Duodenal mucosa (tissue), 2 donors: ENCODE measurements around the gene EPB41L2.

Experiments used
- H3K27ac ChIP-seq: one replicate; pipeline ENCODE4 v1.7.0; 2013; ENCODE audit warnings: low read depth, low read length
- H3K27me3 ChIP-seq, 2 donors: one replicate each; pipeline ENCODE4 v1.7.0; 2013; ENCODE audit warnings: low read length in 2 of 2, control low read depth in 1 of 2; ENCODE audit not compliant: insufficient read depth in 2 of 2, control insufficient read depth in 1 of 2
- H3K36me3 ChIP-seq, 2 donors: one replicate each; pipeline ENCODE4 v1.7.0; 2013; ENCODE audit warnings: low read length in 2 of 2, control low read depth in 1 of 2; ENCODE audit not compliant: insufficient read depth in 2 of 2, control insufficient read depth in 1 of 2
- H3K4me1 ChIP-seq, 2 donors: one replicate each; pipeline ENCODE4 v1.7.0; 2013; ENCODE audit warnings: low read length in 2 of 2, control low read depth in 1 of 2; ENCODE audit not compliant: insufficient read depth in 2 of 2, control insufficient read depth in 1 of 2
- H3K4me3 ChIP-seq, 2 donors: one replicate each; pipeline ENCODE4 v1.7.0; 2013; ENCODE audit warnings: low read length in 2 of 2, low read depth in 1 of 2
- H3K9ac ChIP-seq, 2 donors: one replicate each; pipeline ENCODE4 v1.7.0; 2013; ENCODE audit warnings: low read length in 2 of 2, low read depth in 1 of 2
- H3K9me3 ChIP-seq, 2 donors: one replicate each; pipeline ENCODE4 v1.7.0; 2013; ENCODE audit warnings: low read length in 2 of 2, control low read depth in 1 of 2; ENCODE audit not compliant: control insufficient read depth in 1 of 2

The EPB41L2 gene

GRCh38 chr6:130870179-130870880 lies 192.7 kb downstream of the EPB41L2 start:
- Histone ChIP-seq H3K4me1 (no peaks in the 10 kb centered on the region), H3K36me3 (peaks cover 4 to 14% of the 10 kb centered on the region in 2 donors), H3K4me3 (no peak overlapping the region), H3K9ac (no peak overlapping the region), H3K9me3 (no peaks in the 10 kb centered on the region), H3K27me3 (no peaks in the 10 kb centered on the region), H3K27ac (no peak overlapping the region)

GRCh38 chr6:130869681-130870080 lies 193.4 kb downstream of the EPB41L2 start:
- H3K9ac ChIP-seq = no peak overlapping the region
- H3K4me1 ChIP-seq = no peaks in the 10 kb centered on the region
- no peak overlapping the region for H3K4me3 ChIP-seq
- no peak overlapping the region for H3K27ac ChIP-seq
- H3K27me3 ChIP-seq = no peaks in the 10 kb centered on the region
- H3K9me3 ChIP-seq = no peaks in the 10 kb centered on the region
- peaks cover 6 to 15% of the 10 kb centered on the region in 2 donors for H3K36me3 ChIP-seq

- H3K27ac ChIP-seq = no peak overlapping the region
- no peaks in the 10 kb centered on the region for H3K9me3 ChIP-seq
- H3K4me1 ChIP-seq = no peaks in the 10 kb centered on the region
- no peaks in the 10 kb centered on the region for H3K27me3 ChIP-seq
- peaks cover 6 to 18% of the 10 kb centered on the region in 2 donors for H3K36me3 ChIP-seq
- H3K4me3 ChIP-seq = no peak overlapping the region
- H3K9ac ChIP-seq = no peak overlapping the region
Observed at GRCh38 chr6:130865793-130866192, 197.3 kb downstream of the EPB41L2 start.

GRCh38 chr6:130864344-130864743 lies 198.7 kb downstream of the EPB41L2 start:
- Histone ChIP-seq H3K36me3 (peaks cover 6 to 13% of the 10 kb centered on the region in 2 donors), H3K9me3 (no peaks in the 10 kb centered on the region), H3K4me1 (no peaks in the 10 kb centered on the region), H3K27ac (no peak overlapping the region), H3K27me3 (no peaks in the 10 kb centered on the region), H3K9ac (no peak overlapping the region), H3K4me3 (no peak overlapping the region)

GRCh38 chr6:130863415-130864230 lies 199.4 kb downstream of the EPB41L2 start:
- Histone ChIP-seq H3K9me3 (no peaks in the 10 kb centered on the region), H3K36me3 (peaks cover 6 to 13% of the 10 kb centered on the region in 2 donors), H3K9ac (no peak overlapping the region)

GRCh38 chr6:130862370-130862769 lies 200.7 kb downstream of the EPB41L2 start:
- Histone ChIP-seq H3K27me3 (no peaks in the 10 kb centered on the region), H3K36me3 (peaks cover 6 to 13% of the 10 kb centered on the region in 2 donors), H3K9me3 (no peaks in the 10 kb centered on the region), H3K4me3 (no peak overlapping the region), H3K4me1 (peaks cover 0 to 4% of the 10 kb centered on the region in 2 donors), H3K9ac (no peak overlapping the region), H3K27ac (no peak overlapping the region)

More at GRCh38 chr6:130863415-130864230, 199.4 kb downstream of the EPB41L2 start:
- Histone ChIP-seq H3K4me3 (no peak overlapping the region), H3K4me1 (peaks cover 0 to 4% of the 10 kb centered on the region in 2 donors), H3K27me3 (no peaks in the 10 kb centered on the region), H3K27ac (no peak overlapping the region)

- H3K4me3 ChIP-seq = no peak overlapping the region
- H3K27me3 ChIP-seq = no peaks in the 10 kb centered on the region
- H3K27ac ChIP-seq = no peak overlapping the region
- H3K9me3 ChIP-seq = no peaks in the 10 kb centered on the region
- H3K36me3 ChIP-seq = peaks cover 0 to 4% of the 10 kb centered on the region in 2 donors
- no peak overlapping the region for H3K9ac ChIP-seq
- peaks cover 0 to 4% of the 10 kb centered on the region in 2 donors for H3K4me1 ChIP-seq
Observed at GRCh38 chr6:130859161-130859867, 203.7 kb downstream of the EPB41L2 start.

GRCh38 chr6:130858498-130859160 lies 204.4 kb downstream of the EPB41L2 start:
- Histone ChIP-seq H3K27ac (no peak overlapping the region), H3K36me3 (peaks cover 0 to 2% of the 10 kb centered on the region in 2 donors)

GRCh38 chr6:130858054-130858453 lies 205.0 kb downstream of the EPB41L2 start:
- Histone ChIP-seq H3K27me3 (no peaks in the 10 kb centered on the region), H3K4me3 (no peak overlapping the region), H3K27ac (no peak overlapping the region), H3K9me3 (no peaks in the 10 kb centered on the region), H3K4me1 (peaks cover 0 to 4% of the 10 kb centered on the region in 2 donors), H3K9ac (no peak overlapping the region), H3K36me3 (peaks cover 0 to 2% of the 10 kb centered on the region in 2 donors)

More at GRCh38 chr6:130858498-130859160, 204.4 kb downstream of the EPB41L2 start:
- Histone ChIP-seq H3K9me3 (no peaks in the 10 kb centered on the region), H3K4me3 (no peak overlapping the region), H3K9ac (no peak overlapping the region), H3K4me1 (peaks cover 0 to 4% of the 10 kb centered on the region in 2 donors), H3K27me3 (no peaks in the 10 kb centered on the region)
